HepG2 (cell line): ENCODE results near the gene COL8A1. TPM values are rescaled to one million over a fixed set of nuclear protein-coding genes. Genes with fewer than 3 reads are reported as not detected.

ENCODE experiments used
- ATAC-seq: fragments of 200-7000 bp; cut with Tn5 transposase; 3 replicates; pipeline ENCODE4 v1.9.1; 2020; ENCODE audit warnings: mild to moderate bottlenecking, moderate library complexity
- BruUV-seq: library from RNA; stranded (reverse); fragments of 400-500 nt; replicated peaks from 2 replicates; lab custom pipeline; 2021; lab: Mats Ljungman, UMichigan
- CTCF ChIA-PET: fragments of 300-600 bp; formaldehyde crosslinking; extraction: SDS; loops from one replicate; lab custom pipeline; 2021; ENCODE audit warnings: low total read pairs, inconsistent platforms, low intra/inter-chr PET ratio; lab: Yijun Ruan, JAX
- POLR2A ChIA-PET: fragments of 350-600 bp; sonication (Branson Sonifier 250); formaldehyde crosslinking; loops from one replicate; lab custom pipeline; 2020; ENCODE audit warnings: antibody characterized with exemption, inconsistent platforms; lab: Yijun Ruan, JAX
- DNase-seq: peaks from one replicate; pipeline ENCODE4 v3.0.0-alpha.2; 2015; ENCODE audit warnings: low spot score
- FAIRE-seq: peaks from 3 replicates; lab custom pipeline; 2011; peaks lifted over from hg19 to GRCh38; lab: Jason Lieb, UNC
- H2AFZ ChIP-seq: one replicate; pipeline ENCODE4 v1.6.1; 2011; ENCODE audit warnings: low read length, inconsistent platforms
- H3K27ac ChIP-seq: fragments of 300-600 bp; 3 replicates; pipeline ENCODE4 v1.8.0; 2011; ENCODE audit warnings: mixed run types, mild to moderate bottlenecking, mixed read lengths, low read length, inconsistent platforms; ENCODE audit not compliant: insufficient read depth; ENCODE audit errors: extremely low read length
- H3K27me3 ChIP-seq, 2 experiments: fragments of 200-600 bp in 1 of 2; 2 replicates in 1 of 2; 3 replicates in 1 of 2; pipeline versions ENCODE4 v1.6.0 to v1.8.0; 2011; ENCODE audit warnings: low read length in 2 of 2, mild to moderate bottlenecking in 2 of 2, moderate library complexity in 2 of 2, inconsistent platforms in 1 of 2; ENCODE audit not compliant: insufficient read depth in 2 of 2, control insufficient read depth in 1 of 2
- H3K36me3 ChIP-seq, 2 experiments: fragments of 200-600 bp in 1 of 2; replicated peaks in 1 of 2; 2 replicates in 1 of 2; 3 replicates in 1 of 2; pipeline versions ENCODE4 v1.5.1 to v1.8.0; 2011; ENCODE audit warnings: low read length in 2 of 2, inconsistent platforms in 1 of 2; ENCODE audit not compliant: insufficient read depth in 2 of 2, control insufficient read depth in 1 of 2
- H3K4me1 ChIP-seq: 2 replicates; pipeline ENCODE4 v1.5.1; 2012; ENCODE audit warnings: low read length, inconsistent platforms; ENCODE audit not compliant: insufficient read depth
- H3K4me2 ChIP-seq: 2 replicates; pipeline ENCODE4 v1.6.0; 2011; ENCODE audit warnings: low read depth, low read length, inconsistent platforms
- H3K4me3 ChIP-seq, 3 experiments: fragments of 200-600 bp in 1 of 3; sonication (generic), shearing (Covaris generic) in 1 of 3; replicated peaks in 1 of 3; 2 replicates each; pipeline ENCODE4 v1.5.1; 2011 to 2016; ENCODE audit warnings: low read length in 3 of 3, inconsistent platforms in 2 of 3, low read depth in 2 of 3, mild to moderate bottlenecking in 2 of 3, control low read depth in 1 of 3, mixed read lengths in 1 of 3; ENCODE audit not compliant: insufficient read depth in 1 of 3
- H3K79me2 ChIP-seq: one replicate; pipeline ENCODE4 v1.6.1; 2011; ENCODE audit warnings: low read length, inconsistent platforms; ENCODE audit not compliant: insufficient read depth
- H3K9ac ChIP-seq: 2 replicates; pipeline ENCODE4 v1.6.0; 2011; ENCODE audit warnings: mild to moderate bottlenecking, low read depth, low read length, inconsistent platforms; ENCODE audit not compliant: insufficient read depth
- H3K9me3 ChIP-seq: 2 replicates; pipeline ENCODE4 v1.5.1; 2012; ENCODE audit warnings: mild to moderate bottlenecking, low read length
- H4K20me1 ChIP-seq: 2 replicates; pipeline ENCODE4 v1.6.0; 2011; ENCODE audit warnings: inconsistent platforms, mild to moderate bottlenecking, low read length, moderate library complexity; ENCODE audit not compliant: insufficient read depth
- USF2 ChIP-seq, 2 experiments: sonication (generic) in 1 of 2; formaldehyde crosslinking in 1 of 2; IDR thresholded peaks; 2 replicates each; pipeline versions ENCODE4 v1.5.1 to v1.6.1; 2011 to 2020; ENCODE audit warnings: borderline replicate concordance in 1 of 2, low read depth in 1 of 2, low read length in 1 of 2, mild to moderate bottlenecking in 1 of 2, missing genetic modification reagents in 1 of 2, moderate library complexity in 1 of 2
- WGBS: methylation state at CpG from one replicate; pipeline ENCODE4 v1.1.6; 2017; ENCODE audit warnings: low lambda C conversion rate; 5-methylcytosine and 5-hydroxymethylcytosine counted together
- in situ Hi-C: cut with HindIII; loops from 2 replicates; pipeline ENCODE4 v1.10.0; 2017; ENCODE audit warnings: low pct_unique_long_range_greater_than_20kb; ENCODE audit not compliant: extremely low pct_ligation_motif_present
- intact Hi-C: fragments of 100-400 bp; cut with micrococcal nuclease; formaldehyde crosslinking; loops from one replicate; pipeline ENCODE4 v1.10.0; 2022; ENCODE audit not compliant: unreplicated experiment
- polyA plus RNA-seq, 8 experiments: library from polyadenylated mRNA; depleted of rRNA in 3 of 8; stranded (reverse) in 7 of 8; unstranded in 1 of 8; fragments of >200 nt; fragmentation: Illumina TruSeq in 4 of 8; extraction: Trizol in 4 of 8; gene quantifications; 2 replicates each; pipeline versions ENCODE4 v1.2.1 to v1.2.3, GENCODE V29; 2011 to 2016; ENCODE audit warnings: low read depth in 4 of 8, missing spikeins in 1 of 8, mixed read lengths in 1 of 8; ENCODE audit not compliant: insufficient read depth in 1 of 8
- total RNA-seq, 5 experiments: library from RNA; depleted of rRNA; stranded (reverse); fragments of >200 nt; fragmentation: Illumina TruSeq; extraction: Trizol; gene quantifications; 2 replicates each; pipeline ENCODE4 v1.2.3, GENCODE V29; 2016; ENCODE audit warnings: low read depth in 1 of 5

The COL8A1 gene
- total and polyA plus RNA-seq, 2 of the 13 experiments (the other 11 are each of a cell fraction or from before 2014, with no cell fraction given) = not detected

- intact Hi-C loops = no loop called here
Measured at GRCh38 chr3:99783011-99783573, 144.7 kb downstream of the COL8A1 start.

More at GRCh38 chr3:99783011-99783573, 144.7 kb downstream of the COL8A1 start:
- H4K20me1 ChIP-seq = no peaks in the 10 kb centered on the region
- ChIA-PET POLR2A (no interaction called here), CTCF (no interaction called here)
- in situ Hi-C loops = no loop called here
- WGBS = 13% methylated on average over 5 of the region's 5 CpGs
- ATAC-seq (no peak), FAIRE-seq (no peak), DNase-seq (no peak)
- H3K27me3 ChIP-seq = no peaks in the 10 kb centered on the region
- H3K27ac ChIP-seq = no peak overlapping the region
- no peak overlapping the region for H3K4me3 ChIP-seq
- no peaks in the 10 kb centered on the region for H3K36me3 ChIP-seq
- no peak overlapping the region for H3K4me2 ChIP-seq
- no peaks in the 10 kb centered on the region for H3K9me3 ChIP-seq
- no peaks in the 10 kb centered on the region for H3K79me2 ChIP-seq
- no peak overlapping the region for H3K9ac ChIP-seq
- BruUV-seq = no TSS peak
- TF ChIP-seq USF2 (IDR thresholded peaks at IDR 0.05; ENCODE audit: low read depth, low read length) = no peak
- no peak for TF ChIP-seq USF2 (CRISPR knock-in tag; IDR thresholded peaks at IDR 0.05; ENCODE audit: borderline replicate concordance)
- no peaks in the 10 kb centered on the region for H3K4me1 ChIP-seq
- no peak overlapping the region for H2AFZ ChIP-seq
